Inflammatory macrophage (primary cell): Measurements from ENCODE around the gene TTYH2.
"Not testable (repeated sequence)": the region's sequence is repeated elsewhere in the genome, so short reads cannot be mapped to it uniquely, and the experiment has no call there.

Experiments
- DNase-seq, 2 donors: peaks; one replicate each; pipeline ENCODE4 v3.0.0-alpha.2; 2020 to 2022
- total RNA-seq, 18 experiments: gene quantifications; one replicate each; lab custom pipeline; 2026; ENCODE audit warnings: mixed read lengths in 6 of 18, inconsistent platforms in 2 of 18; lab: John Stamatoyannopoulos, UW

The TTYH2 gene, protein sequence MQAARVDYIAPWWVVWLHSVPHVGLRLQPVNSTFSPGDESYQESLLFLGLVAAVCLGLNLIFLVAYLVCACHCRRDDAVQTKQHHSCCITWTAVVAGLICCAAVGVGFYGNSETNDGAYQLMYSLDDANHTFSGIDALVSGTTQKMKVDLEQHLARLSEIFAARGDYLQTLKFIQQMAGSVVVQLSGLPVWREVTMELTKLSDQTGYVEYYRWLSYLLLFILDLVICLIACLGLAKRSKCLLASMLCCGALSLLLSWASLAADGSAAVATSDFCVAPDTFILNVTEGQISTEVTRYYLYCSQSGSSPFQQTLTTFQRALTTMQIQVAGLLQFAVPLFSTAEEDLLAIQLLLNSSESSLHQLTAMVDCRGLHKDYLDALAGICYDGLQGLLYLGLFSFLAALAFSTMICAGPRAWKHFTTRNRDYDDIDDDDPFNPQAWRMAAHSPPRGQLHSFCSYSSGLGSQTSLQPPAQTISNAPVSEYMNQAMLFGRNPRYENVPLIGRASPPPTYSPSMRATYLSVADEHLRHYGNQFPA
- total RNA-seq = 7.3 to 93.2 (median 22.1) reads per million in 18 experiments

DNA sequence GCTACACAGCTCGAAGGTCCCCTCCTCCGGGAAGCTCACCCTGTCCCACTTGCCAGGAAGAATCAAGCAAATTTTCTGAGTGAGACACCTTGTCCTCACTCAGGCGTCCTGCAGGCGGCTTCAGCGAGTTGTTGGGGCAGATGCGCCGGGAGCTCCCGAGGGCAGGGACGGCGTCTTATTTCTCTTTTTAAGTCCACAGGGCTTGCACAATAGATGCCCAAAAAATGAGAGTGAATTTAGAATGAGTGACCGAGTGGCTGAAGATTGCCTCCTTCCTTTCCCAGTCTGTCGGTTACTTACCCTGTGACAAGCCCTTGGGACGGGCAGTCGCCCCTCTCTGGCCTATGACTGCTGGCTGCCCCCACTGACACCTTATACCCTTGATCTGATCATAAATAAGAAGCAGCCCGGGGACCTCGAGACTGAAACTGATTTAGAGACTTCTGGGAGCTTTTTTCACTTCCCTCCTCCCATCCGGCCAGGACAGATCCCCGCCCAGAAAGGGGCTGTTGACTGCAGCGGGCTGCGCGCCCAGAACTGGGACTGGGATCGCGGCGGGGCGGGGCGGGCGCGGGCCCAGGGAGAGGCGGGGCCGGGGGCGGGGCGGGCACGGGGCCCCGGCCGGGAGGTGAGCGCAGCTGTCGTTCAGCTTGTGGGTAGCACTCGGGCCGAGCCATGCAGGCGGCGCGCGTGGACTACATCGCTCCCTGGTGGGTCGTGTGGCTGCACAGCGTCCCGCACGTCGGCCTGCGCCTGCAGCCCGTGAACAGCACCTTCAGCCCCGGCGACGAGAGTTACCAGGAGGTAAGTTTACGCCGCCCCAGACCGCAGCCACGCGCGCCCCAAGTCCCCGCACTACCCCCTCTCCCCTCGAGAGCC is at the start of gene TTYH2:
Gene TTYH2, plus strand, starts transcription at position 659 of the 879 bp plus-strand sequence. Its CDS starts 17 bp downstream, at position 676.
- DNase-seq = peak; percentile 91 to 93

DNA sequence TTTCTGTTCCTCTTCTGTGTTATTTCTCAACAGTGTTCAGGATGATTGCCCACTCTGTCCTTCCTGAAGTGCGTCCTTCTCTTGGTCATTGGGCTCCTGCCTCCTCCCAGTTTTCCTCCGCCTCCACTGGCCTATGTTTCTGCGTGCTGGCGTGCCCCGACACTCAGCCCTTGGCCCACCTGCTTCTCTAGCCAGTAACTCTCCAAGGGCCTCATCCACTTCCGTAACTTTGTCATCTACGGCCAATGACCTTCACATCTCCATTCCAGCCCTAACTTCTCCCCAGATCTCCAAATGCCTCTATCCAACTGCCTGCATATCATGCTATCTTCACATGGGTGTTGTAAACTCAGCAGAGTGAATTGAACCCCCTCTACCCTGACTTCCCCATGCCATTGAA is 49.5 kb upstream of the TTYH2 start:
- no peak for DNase-seq

DNA sequence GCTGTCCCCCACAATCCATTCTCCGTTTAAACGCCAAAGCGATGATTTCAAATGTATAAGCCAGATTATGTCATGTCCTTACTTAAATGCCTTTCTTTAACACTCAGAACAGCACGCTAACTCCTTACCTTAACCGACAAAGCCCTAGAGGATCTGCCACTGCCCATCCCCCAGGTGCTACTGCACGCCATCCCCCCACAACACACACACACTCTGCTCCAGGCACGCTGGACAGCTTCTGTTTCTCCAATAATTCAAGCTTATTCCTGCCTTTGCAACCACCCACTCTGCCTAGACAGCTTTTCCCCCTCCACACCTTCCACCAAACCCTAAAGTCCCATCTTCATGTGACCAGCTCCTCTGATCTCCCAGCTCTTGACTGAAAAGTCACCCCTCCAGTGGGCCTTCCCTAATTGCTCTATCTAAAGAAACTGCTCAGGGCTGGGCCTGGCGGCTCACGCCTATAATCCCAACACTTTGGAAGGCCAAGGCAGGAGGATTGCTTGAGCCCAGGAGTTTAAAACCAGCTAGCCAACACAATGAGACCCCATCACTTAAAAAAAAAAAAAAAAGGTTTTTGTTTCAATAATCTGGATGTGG is 48.8 kb upstream of the TTYH2 start:
- no peak for DNase-seq

DNA sequence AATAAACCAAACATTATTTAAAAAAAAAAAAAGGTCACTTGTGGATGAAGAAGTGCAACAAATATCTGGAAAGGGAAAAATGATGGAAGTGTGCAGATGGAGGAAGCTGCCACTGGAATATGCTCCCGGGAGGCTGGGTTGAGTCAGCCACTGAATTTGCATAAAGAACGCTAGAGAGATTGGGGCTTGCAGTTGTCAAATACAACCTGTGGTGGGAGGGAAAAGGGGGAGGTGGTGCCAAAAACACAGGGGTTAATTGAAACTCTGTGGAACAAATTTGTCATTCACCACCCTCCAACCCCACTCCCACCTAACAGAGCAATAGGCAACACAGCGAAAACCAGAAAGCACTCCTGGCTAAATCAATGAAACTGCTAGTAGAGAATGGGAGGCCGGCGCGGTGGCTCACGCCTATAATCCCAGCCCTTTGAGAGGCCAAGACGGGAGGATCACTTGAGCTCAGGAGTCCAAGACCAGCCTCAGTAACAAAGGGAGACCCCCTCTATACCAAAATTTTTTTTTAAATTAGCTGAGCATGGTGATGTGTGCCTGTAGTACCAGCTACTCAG is 47.5 kb upstream of the TTYH2 start:
- no peak for DNase-seq

DNA sequence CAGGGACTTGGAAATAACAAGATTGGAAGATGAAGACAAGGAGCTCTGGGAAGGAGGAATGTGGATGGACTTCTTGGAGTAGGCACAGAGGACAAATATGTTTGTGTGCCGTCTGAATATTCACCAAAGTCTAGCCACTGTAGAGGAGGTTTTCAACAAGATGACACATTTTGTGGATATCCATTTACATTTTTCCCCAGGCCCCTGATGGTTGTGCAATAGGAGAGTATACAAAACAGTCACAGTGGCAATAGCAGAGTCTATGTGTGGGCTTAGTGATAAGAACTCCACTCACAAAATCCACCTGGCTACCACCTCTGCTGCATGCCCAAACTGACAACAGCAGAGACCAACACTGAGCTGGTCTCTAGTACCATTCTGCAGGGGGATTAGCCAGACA is 42.4 kb upstream of the TTYH2 start:
- no peak for DNase-seq

DNA sequence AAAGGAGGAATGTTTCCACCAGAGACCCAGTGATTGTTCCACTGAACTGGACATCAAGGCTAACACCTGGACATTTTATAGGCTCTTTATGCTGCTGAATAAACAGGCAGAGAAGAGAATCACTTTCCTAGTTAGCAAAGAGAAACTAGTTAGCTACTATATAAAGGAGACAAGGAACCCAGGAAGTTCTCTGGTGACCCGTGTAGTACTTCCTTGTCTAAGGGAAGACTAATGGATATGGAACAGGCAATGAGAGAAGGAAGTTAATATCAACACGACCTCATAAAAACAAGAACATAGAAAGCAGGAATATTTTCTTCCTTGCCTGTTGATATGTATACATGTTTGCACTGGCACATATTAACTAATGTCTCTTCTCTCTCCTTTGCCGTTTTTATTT is 40.7 kb upstream of the TTYH2 start:
- no peak for DNase-seq

DNA sequence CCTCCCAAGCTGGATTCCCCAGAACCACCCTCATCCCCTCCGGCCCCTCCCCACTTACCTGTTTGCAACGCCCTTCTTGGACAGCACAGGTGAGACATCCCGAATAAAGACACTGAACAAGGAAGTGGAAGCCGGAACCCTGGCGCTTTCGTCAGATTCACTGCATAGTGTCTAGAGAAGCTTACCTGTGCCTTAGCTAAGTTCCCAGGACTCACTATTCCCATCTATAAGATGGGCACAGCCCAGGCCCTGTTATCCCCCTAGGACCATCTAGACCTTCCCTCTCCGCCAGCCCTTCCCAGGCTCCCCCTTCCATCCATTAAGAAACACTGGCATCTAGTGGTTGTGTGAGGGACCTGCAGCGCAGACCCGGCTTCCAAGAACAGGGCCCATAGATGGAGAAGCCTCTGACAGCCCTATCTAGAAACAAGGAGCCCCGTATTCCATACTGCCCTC is 36.8 kb upstream of the TTYH2 start:
- DNase-seq = peak; percentile 51 to 53

DNA sequence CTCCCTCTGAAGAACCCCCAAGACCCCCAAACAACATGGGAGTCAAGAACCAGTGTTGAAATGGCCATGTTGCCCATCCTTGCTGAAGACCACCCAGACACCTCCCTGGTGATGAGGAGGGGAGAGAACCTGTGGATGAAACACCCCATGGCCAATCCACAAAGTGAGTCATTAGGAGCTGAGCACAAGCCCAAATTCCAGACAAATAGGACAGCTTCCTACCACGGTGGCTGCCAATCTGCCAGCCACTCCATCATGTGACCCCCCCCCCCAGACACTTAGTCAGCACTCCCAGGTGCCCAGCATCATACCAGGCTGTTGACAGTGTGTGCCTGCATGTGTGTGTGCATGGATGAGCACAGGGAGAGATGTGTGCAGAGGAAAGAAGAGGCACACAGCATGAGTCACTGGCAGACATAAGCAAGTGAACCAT is 36.3 kb upstream of the TTYH2 start:
- no peak for DNase-seq

DNA sequence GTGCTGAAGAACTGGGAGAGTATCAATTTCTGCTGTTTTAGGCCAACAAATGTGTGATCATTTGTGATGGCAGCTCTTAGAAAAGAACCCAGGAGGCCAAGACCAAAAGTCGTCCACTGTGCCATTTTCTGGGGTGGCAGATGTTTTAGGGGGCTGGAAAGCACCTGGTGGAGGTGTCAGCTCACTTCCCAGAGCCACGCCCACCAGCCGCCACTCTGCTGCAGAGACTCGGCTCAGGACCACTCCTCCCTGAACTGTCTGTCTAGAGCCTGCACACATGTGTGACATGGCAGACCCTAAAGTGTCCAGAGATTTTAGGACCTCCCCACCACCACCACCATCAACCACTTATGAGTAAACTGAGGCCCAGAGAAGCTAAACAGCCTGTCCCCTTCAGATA is 33.8 kb upstream of the TTYH2 start:
- DNase-seq = no peak

DNA sequence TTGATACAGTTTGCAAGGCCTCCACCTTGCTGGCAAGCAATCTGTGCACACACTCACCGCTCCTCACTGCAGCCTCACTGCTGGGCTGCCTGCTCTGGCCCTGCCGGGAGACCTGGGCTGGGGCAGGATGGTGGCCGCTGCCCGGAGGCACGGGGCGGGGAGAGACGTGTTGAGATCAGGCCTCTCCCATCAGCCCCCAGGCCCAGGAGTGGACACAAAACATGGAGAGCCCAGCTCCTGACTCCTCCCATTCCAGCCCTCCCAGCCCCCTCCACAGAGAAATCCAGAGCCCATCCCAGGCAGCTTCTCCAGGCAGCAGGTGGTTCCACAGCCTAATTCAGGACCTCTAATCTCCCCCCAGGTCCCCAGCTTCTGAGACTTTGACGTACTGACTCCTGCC is 33.0 kb upstream of the TTYH2 start:
- no peak for DNase-seq

DNA sequence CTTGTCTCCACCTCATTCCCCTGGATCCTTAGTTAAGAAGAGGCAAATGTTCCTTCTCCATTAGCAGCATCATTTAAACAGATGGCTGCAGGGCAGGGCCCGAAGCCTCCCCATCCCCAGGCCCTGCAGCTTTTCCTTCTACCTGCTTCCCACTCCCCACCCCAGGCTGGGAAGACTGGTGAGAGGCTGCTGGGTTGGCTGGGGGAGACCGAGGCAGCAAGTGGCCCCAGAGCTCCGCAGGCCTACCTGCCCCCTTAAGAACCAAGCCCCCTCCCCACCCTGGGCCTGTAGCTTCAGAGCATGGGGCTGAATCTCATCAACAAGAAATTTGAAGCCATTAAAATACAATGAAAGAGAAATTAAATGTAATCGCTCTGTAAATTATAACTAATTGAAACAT is 32.0 kb upstream of the TTYH2 start:
- no peak for DNase-seq

DNA sequence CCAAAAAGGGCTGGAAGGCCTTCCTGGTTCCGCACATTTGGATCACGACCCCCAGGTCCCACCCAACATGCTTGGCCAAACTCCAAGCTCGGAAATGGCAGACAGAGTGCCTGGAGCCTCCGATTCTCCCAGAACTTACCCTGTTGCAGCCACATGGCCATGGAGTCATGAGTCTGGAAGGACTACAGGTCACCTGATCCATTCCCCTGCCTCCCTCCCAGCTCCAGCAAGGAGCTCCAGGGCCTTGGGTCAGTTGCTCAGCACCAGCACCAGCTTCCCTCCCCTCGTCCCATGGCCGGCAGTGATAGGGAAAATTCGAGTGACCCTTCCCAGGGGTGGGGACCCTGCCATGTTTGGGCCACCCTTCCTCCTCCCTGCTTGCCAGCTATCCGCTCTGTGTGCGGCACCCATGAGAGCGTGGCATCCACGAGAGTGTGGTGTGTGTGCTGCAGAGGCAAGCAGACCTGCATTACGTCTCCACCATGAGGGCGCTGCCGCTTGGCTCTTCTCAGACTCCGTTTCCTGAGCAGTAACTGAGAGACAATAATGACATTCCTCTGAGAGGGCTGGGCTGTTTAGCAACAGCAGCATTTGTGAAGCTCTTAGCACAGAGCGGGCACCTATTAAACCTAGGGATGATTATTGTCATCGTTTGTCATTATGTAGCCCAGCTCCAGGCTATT is 31.2 kb upstream of the TTYH2 start:
- DNase-seq = no peak

DNA sequence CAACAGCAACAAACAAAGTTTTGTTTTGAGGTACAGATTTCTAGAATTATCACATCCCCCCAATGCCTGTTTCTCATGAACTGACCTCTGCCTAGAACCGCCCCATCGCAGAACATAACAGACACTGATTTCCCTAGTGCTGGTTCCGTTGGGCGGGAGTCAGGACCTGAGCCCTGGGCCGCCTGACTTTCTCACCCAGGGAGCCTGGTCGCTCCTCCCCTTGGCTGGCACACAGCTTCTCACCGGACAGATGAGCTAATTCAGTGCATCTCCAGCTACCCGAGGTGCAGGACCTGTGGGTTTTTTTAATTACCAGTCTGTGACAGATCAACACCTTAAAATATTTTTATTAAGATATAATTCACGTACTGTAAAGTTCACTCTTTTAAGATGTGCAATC is 30.0 kb upstream of the TTYH2 start:
- no peak for DNase-seq

DNA sequence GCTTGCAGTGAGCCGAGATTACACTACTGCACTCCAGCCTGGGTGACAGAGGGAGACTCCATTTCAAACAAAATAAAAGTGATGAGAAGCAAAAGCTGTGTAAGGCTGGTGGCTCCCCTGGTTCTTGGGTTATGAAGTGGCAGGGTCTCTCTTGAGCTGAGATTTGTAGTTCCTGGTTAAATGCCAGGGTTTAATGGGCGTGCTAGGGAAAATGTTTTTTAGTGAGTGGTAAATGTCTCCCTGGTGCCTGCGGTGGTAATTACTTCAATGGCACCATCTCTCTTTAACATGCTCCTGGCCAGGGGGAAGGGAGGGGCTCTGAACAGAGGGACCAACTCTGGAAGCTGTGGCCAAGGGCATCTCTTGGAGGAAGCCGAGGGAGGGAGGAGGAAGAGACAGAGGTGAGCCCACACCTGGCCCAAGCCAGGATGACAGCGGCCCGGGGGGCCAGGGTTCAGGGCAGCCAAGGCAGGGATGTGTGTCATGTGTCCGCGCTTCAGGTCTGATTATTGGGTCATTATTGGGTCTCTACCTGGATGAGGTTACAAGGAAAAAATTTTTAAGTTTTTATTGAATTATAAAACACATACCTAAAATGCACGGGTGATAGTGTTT is 27.7 kb upstream of the TTYH2 start:
- DNase-seq = no peak

DNA sequence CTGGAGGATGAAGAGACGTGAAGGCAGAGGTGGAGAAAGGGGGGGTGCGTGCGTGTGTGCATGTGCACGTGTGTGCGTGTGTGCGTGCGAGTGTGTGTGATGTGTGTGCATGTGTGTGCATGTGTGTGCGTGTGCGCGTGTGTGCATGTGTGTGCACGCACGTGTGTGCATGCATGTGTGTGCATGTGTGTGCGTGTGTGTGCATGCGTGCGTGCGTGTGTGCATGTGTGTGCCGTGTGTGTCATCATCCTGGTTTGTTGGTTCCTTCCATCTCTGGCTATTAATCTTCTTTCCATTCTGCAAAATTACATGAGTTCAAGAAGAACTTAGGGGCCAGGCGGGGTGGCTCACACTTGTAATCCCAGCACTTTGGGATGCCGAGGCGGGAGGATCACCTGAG is 26.9 kb upstream of the TTYH2 start:
- no peak for DNase-seq

DNA sequence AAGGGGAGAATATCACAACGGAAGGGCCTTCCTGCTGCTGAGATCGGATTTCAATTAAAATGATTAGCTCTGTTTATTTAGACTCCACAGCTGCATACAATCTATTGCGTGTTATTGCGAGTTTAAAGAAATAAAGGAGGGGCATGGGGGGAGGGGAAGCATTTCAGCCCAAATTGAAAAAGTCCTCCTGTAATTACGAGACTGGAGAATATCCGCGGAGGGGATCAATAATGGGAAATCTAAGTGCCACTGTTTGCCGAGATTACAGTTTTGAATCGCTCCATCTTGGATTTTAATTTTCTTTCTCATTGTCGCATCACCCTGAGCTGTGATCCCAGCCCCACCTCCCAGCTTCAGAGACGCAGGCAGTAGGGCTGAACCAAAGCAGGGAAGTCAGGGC is 25.6 kb upstream of the TTYH2 start:
- DNase-seq = no peak

DNA sequence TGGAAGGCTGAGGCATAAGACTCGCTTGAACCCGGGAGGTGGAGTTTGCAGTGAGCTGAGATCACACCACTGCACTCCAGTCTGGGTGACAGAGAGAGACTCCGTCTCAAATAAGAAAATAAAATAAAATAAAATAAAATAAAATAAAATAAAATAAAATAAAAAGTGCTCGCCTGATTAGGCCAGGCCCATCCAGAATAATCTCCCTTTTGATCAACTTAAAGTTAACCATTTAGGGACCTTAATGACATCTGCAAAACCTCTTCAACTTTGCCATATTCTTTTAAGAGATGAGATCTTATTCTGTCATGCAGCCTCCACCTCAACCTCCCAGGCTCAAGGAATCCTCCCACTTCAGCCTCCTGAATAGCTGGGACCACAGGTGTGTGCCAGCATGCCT is 24.7 kb upstream of the TTYH2 start:
- not testable (repeated sequence) for DNase-seq

DNA sequence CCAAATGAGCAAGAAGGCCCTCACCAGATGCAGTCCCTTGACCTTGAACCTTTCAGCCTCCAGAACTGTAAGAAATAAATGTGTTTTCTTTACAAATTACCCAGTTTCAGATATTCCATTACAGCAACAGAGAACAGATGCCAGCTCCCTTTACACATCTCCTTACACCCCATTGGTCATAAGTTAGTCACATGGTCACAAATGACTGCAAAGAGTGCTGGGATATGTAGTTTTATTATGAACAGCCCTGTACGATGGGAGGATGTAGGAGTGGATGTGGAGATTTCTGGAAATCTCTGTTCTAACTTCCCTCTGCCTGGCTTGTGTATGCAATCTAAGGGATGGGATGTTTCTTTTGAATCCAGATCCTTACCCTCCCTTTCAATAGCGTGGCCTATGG is 23.2 kb upstream of the TTYH2 start:
- peak; percentile 32 to 55 for DNase-seq

DNA sequence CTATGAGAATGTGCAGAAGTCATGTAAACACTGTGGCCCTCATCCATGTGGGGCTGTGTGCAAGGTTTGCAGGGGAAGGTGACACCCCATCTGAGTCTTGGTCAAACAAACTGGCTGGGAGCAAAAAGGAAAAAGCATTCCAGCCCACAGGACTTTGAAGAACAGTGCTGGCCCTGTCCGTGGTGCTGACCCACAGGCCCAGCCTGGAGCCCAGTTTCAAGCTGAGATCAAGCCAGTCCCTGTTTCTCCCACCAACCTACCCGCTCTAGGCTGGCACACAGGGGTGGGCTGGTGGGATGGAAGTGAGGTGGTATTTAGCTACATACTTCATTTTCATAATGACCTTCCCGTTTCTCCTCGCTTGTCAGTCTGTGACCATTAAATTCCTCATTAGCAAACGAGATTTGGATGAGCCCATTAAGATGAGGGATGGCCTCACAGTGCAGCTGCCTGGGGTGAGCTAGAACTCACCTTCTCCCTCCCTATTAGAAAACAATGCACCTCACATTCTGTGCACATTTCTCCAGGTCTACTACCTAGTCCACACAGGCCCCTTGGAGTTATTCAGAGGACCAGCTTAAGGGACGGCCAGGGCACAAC is 22.5 kb upstream of the TTYH2 start:
- DNase-seq = no peak

DNA sequence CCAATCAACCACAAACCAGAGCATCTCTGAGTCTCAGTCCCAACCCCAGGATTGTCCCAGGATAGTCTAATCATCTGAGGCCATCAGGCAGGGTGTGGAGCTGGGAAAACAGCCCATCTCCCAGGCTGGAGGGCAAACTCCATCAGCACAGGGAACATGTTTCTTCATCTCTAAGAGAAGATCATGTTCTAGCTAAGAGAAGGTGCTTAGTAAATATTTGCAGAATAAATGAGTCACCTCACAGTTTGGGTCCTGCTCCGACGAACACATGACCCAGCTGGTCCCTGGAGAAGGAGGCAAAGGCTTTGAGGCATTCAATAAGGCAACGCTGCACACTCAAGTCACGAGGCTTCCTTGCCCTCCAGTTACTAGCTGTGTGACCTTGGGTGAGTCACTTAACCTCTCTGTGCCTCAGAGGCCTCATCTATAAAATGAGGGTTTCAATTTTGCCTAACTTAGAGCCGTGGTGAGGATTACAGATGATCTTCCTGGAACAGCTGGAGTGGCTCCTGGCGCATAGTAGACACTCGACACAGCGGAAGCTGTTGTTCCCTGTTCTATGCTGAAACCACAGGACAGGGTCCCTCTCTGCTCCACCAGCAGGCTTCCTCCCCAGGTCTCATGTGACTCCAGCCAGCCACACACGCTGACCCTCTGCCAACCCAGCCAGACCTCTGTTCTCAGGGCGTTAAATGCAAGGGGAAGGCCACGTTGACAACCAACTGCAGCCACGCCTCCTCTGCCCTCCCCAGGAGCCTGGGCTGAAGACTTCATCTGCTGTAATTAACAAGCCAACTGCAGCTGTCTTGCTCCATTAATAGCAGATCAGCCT is 20.2 kb upstream of the TTYH2 start:
- peak; percentile 76 to 82 for DNase-seq
